ENCODE data around the gene WDR7.

The WDR7 gene

GRCh38 chr18:56723706-56724105 lies 72.5 kb downstream of the WDR7 start:
- no peak for DNase-seq

GRCh38 chr18:56726906-56727305 lies 75.7 kb downstream of the WDR7 start:
- no peak for DNase-seq

- DNase-seq: no peak
Observed at GRCh38 chr18:56727399-56727798, 76.2 kb downstream of the WDR7 start.

GRCh38 chr18:56728741-56729140 lies 77.6 kb downstream of the WDR7 start:
- no peak for DNase-seq

- no peak for DNase-seq
Observed at GRCh38 chr18:56738184-56738583, 87.0 kb downstream of the WDR7 start.

- no peak for DNase-seq
Observed at GRCh38 chr18:56739731-56740130, 88.6 kb downstream of the WDR7 start.

GRCh38 chr18:56740645-56741044 lies 89.5 kb downstream of the WDR7 start:
- DNase-seq: no peak

- no peak for DNase-seq
Observed at GRCh38 chr18:56741685-56742084, 90.5 kb downstream of the WDR7 start.

- DNase-seq: no peak
Observed at GRCh38 chr18:56743115-56743514, 92.0 kb downstream of the WDR7 start.

- peak in 1 of 5 experiments; percentile 68 for DNase-seq
Observed at GRCh38 chr18:56747032-56747658, 96.0 kb downstream of the WDR7 start.

GRCh38 chr18:56747857-56748256 lies 96.7 kb downstream of the WDR7 start:
- DNase-seq: no peak

- DNase-seq: peak in 1 of 5 experiments; percentile 37
Observed at GRCh38 chr18:56748698-56749268, 97.6 kb downstream of the WDR7 start.

GRCh38 chr18:56756966-56757365 lies 105.8 kb downstream of the WDR7 start:
- DNase-seq: no peak

- DNase-seq: no peak
Observed at GRCh38 chr18:56770097-56770496, 118.9 kb downstream of the WDR7 start.

GRCh38 chr18:56770873-56771272 lies 119.7 kb downstream of the WDR7 start:
- no peak for DNase-seq

GRCh38 chr18:56775701-56776100 lies 124.5 kb downstream of the WDR7 start:
- DNase-seq: no peak

- no peak for DNase-seq
Observed at GRCh38 chr18:56787390-56787789, 136.2 kb downstream of the WDR7 start.

GRCh38 chr18:56789004-56789888 lies 138.1 kb downstream of the WDR7 start:
- DNase-seq: peak in 1 of 5 experiments; percentile 14

GRCh38 chr18:56789889-56790180 lies 138.7 kb downstream of the WDR7 start:
- DNase-seq: no peak

GRCh38 chr18:56795381-56795780 lies 144.2 kb downstream of the WDR7 start:
- no peak for DNase-seq

GRCh38 chr18:56799756-56800155 lies 148.6 kb downstream of the WDR7 start:
- DNase-seq: no peak

- DNase-seq: no peak
Observed at GRCh38 chr18:56803051-56803450, 151.9 kb downstream of the WDR7 start.

GRCh38 chr18:56804395-56804794 lies 153.2 kb downstream of the WDR7 start:
- DNase-seq: peak in 1 of 5 experiments; percentile 26

- DNase-seq: no peak
Observed at GRCh38 chr18:56807901-56808300, 156.7 kb downstream of the WDR7 start.

Data from T-helper 2 cell (primary cell).